ENCODE results near the gene SNX33. TPM values are rescaled to one million over a fixed set of nuclear protein-coding genes. Genes with fewer than 3 reads are reported as not detected.
"Not testable (repeated sequence)": the region's sequence is repeated elsewhere in the genome, so short reads cannot be mapped to it uniquely, and the experiment has no call there.

Gene SNX33
- polyA plus RNA-seq, 1 donor (not counting 4 experiments of a cell fraction or from before 2014, with no cell fraction given), result 21.7 TPM

- H3K9me1 ChIP-seq (ENCODE audit: control insufficient read depth, extremely low read depth, insufficient read depth, low read length), result no peaks in the 10 kb centered on the region
- peak overlapping the region; percentile 66 for H3K9ac ChIP-seq (ENCODE audit: control insufficient read depth, extremely low read depth, insufficient read depth, low read length)
- no peaks in the 10 kb centered on the region for H3K27me3 ChIP-seq (ENCODE audit: control insufficient read depth, extremely low read depth, insufficient read depth, low read length)
- dilution Hi-C loops (cut with MboI; ENCODE audit: extremely low pct_ligation_motif_present, low sequenced_read_pairs), result no loop called here
- H3K4me1 ChIP-seq (ENCODE audit: control insufficient read depth, extremely low read depth, insufficient read depth, low read length), result peaks cover 69% of the 10 kb centered on the region
- H3K36me3 ChIP-seq (ENCODE audit: control insufficient read depth in 2 of 2, extremely low read depth in 1 of 2, insufficient read depth in 2 of 2, low read length in 2 of 2), result no peaks in the 10 kb centered on the region
- no peaks in the 10 kb centered on the region for H4K20me1 ChIP-seq (ENCODE audit: control insufficient read depth, extremely low read depth, insufficient read depth, low read length)
- FAIRE-seq, result no peak
- H3K79me2 ChIP-seq (ENCODE audit: control insufficient read depth, insufficient read depth, low read length), result no peaks in the 10 kb centered on the region
- H3K4me2 ChIP-seq (ENCODE audit: control insufficient read depth, extremely low read depth, insufficient read depth, low read depth, low read length), result peak overlapping the region; percentile 23
- DNase-seq (ENCODE audit: low read depth, low spot score), result no peak
- TF ChIP-seq EZH2 (IDR thresholded peaks at IDR 0.05; ENCODE audit: low read length) (no peak), CTCF (optimal IDR thresholded peaks at IDR 0.05 in 1 of 3, IDR thresholded peaks at IDR 0.05 in 1 of 3, conservative IDR thresholded peaks at IDR 0.05 in 1 of 3; ENCODE audit: extremely low read depth in 1 of 3, insufficient read depth in 2 of 3, low read length in 3 of 3) (no peak)
- H3K27ac ChIP-seq (ENCODE audit: control insufficient read depth, insufficient read depth, low read length), result peak overlapping the region; percentile 88
- H3K9me3 ChIP-seq (ENCODE audit: control insufficient read depth, low read depth, low read length), result no peaks in the 10 kb centered on the region
- no peak overlapping the region for H3K4me3 ChIP-seq (ENCODE audit: control insufficient read depth in 2 of 3, extremely low read depth in 1 of 3, insufficient read depth in 2 of 3, low read depth in 1 of 3, low read length in 3 of 3)
- H2AFZ ChIP-seq (ENCODE audit: control insufficient read depth, low read length), result no peak overlapping the region
Measured at GRCh38 chr15:75697523-75697922, 49.8 kb downstream of the SNX33 start.

GRCh38 chr15:75697974-75698747 is 50.4 kb downstream of the SNX33 start:
- FAIRE-seq; H2AFZ ChIP-seq (ENCODE audit: control insufficient read depth, low read length); H3K27me3 ChIP-seq (ENCODE audit: control insufficient read depth, extremely low read depth, insufficient read depth, low read length); H4K20me1 ChIP-seq (ENCODE audit: control insufficient read depth, extremely low read depth, insufficient read depth, low read length); DNase-seq (ENCODE audit: low read depth, low spot score); H3K9ac ChIP-seq (ENCODE audit: control insufficient read depth, extremely low read depth, insufficient read depth, low read length); H3K36me3 ChIP-seq (ENCODE audit: control insufficient read depth in 2 of 2, extremely low read depth in 1 of 2, insufficient read depth in 2 of 2, low read length in 2 of 2); H3K9me1 ChIP-seq (ENCODE audit: control insufficient read depth, extremely low read depth, insufficient read depth, low read length); H3K4me2 ChIP-seq (ENCODE audit: control insufficient read depth, extremely low read depth, insufficient read depth, low read depth, low read length); dilution Hi-C loops (cut with MboI; ENCODE audit: extremely low pct_ligation_motif_present, low sequenced_read_pairs); H3K4me3 ChIP-seq (ENCODE audit: control insufficient read depth in 2 of 3, extremely low read depth in 1 of 3, insufficient read depth in 2 of 3, low read depth in 1 of 3, low read length in 3 of 3); H3K27ac ChIP-seq (ENCODE audit: control insufficient read depth, insufficient read depth, low read length); H3K9me3 ChIP-seq (ENCODE audit: control insufficient read depth, low read depth, low read length); H3K79me2 ChIP-seq (ENCODE audit: control insufficient read depth, insufficient read depth, low read length): not testable (repeated sequence)
- peaks cover 69% of the 10 kb centered on the region for H3K4me1 ChIP-seq (ENCODE audit: control insufficient read depth, extremely low read depth, insufficient read depth, low read length)

GRCh38 chr15:75699517-75699916 is 51.8 kb downstream of the SNX33 start:
- dilution Hi-C loops (cut with MboI; ENCODE audit: extremely low pct_ligation_motif_present, low sequenced_read_pairs), result not testable (repeated sequence)
- H3K4me2 ChIP-seq (ENCODE audit: control insufficient read depth, extremely low read depth, insufficient read depth, low read depth, low read length), result peak overlapping the region; percentile 54

GRCh38 chr15:75699961-75700874 is 52.5 kb downstream of the SNX33 start:
- DNase-seq (ENCODE audit: low read depth, low spot score); H3K9me3 ChIP-seq (ENCODE audit: control insufficient read depth, low read depth, low read length); H3K27me3 ChIP-seq (ENCODE audit: control insufficient read depth, extremely low read depth, insufficient read depth, low read length); dilution Hi-C loops (cut with MboI; ENCODE audit: extremely low pct_ligation_motif_present, low sequenced_read_pairs); H2AFZ ChIP-seq (ENCODE audit: control insufficient read depth, low read length); H4K20me1 ChIP-seq (ENCODE audit: control insufficient read depth, extremely low read depth, insufficient read depth, low read length); H3K79me2 ChIP-seq (ENCODE audit: control insufficient read depth, insufficient read depth, low read length); H3K36me3 ChIP-seq (ENCODE audit: control insufficient read depth in 2 of 2, extremely low read depth in 1 of 2, insufficient read depth in 2 of 2, low read length in 2 of 2); H3K9me1 ChIP-seq (ENCODE audit: control insufficient read depth, extremely low read depth, insufficient read depth, low read length): not testable (repeated sequence)
- Histone ChIP-seq H3K9ac (ENCODE audit: control insufficient read depth, extremely low read depth, insufficient read depth, low read length) (peak overlapping the region; percentile 63), H3K4me1 (ENCODE audit: control insufficient read depth, extremely low read depth, insufficient read depth, low read length) (peaks cover 52% of the 10 kb centered on the region), H3K27ac (ENCODE audit: control insufficient read depth, insufficient read depth, low read length) (peak overlapping the region; percentile 52), H3K4me3 (ENCODE audit: control insufficient read depth in 2 of 3, extremely low read depth in 1 of 3, insufficient read depth in 2 of 3, low read depth in 1 of 3, low read length in 3 of 3) (peak overlapping the region in 1 of 3 experiments; percentile 13), H3K4me2 (ENCODE audit: control insufficient read depth, extremely low read depth, insufficient read depth, low read depth, low read length) (peak overlapping the region; percentile 54)
- FAIRE-seq, result peak; percentile 82

More at GRCh38 chr15:75699517-75699916, 51.8 kb downstream of the SNX33 start:
- not testable (repeated sequence) for H3K79me2 ChIP-seq (ENCODE audit: control insufficient read depth, insufficient read depth, low read length); FAIRE-seq; DNase-seq (ENCODE audit: low read depth, low spot score); H2AFZ ChIP-seq (ENCODE audit: control insufficient read depth, low read length); H3K9me1 ChIP-seq (ENCODE audit: control insufficient read depth, extremely low read depth, insufficient read depth, low read length); H3K27me3 ChIP-seq (ENCODE audit: control insufficient read depth, extremely low read depth, insufficient read depth, low read length); H4K20me1 ChIP-seq (ENCODE audit: control insufficient read depth, extremely low read depth, insufficient read depth, low read length); H3K9me3 ChIP-seq (ENCODE audit: control insufficient read depth, low read depth, low read length); H3K36me3 ChIP-seq (ENCODE audit: control insufficient read depth in 2 of 2, extremely low read depth in 1 of 2, insufficient read depth in 2 of 2, low read length in 2 of 2)
- Histone ChIP-seq H3K9ac (ENCODE audit: control insufficient read depth, extremely low read depth, insufficient read depth, low read length) (peak overlapping the region; percentile 63), H3K27ac (ENCODE audit: control insufficient read depth, insufficient read depth, low read length) (peak overlapping the region; percentile 52), H3K4me1 (ENCODE audit: control insufficient read depth, extremely low read depth, insufficient read depth, low read length) (peaks cover 59% of the 10 kb centered on the region), H3K4me3 (ENCODE audit: control insufficient read depth in 2 of 3, extremely low read depth in 1 of 3, insufficient read depth in 2 of 3, low read depth in 1 of 3, low read length in 3 of 3) (peak overlapping the region in 1 of 3 experiments; percentile 20)

Measured in keratinocyte (primary cell).